Panc1 (cell line): ENCODE data around the gene RGMA.

Source experiments
- POLR2AphosphoS5 ChIP-seq: IDR thresholded peaks from 2 replicates; pipeline ENCODE4 v1.6.1; 2012; ENCODE audit warnings: mild to moderate bottlenecking, low read depth, low read length, moderate library complexity
- TCF7L2 ChIP-seq: IDR thresholded peaks from 2 replicates; pipeline ENCODE4 v1.6.1; 2011; ENCODE audit warnings: mild to moderate bottlenecking, low read depth, low read length, inconsistent platforms

DNA sequence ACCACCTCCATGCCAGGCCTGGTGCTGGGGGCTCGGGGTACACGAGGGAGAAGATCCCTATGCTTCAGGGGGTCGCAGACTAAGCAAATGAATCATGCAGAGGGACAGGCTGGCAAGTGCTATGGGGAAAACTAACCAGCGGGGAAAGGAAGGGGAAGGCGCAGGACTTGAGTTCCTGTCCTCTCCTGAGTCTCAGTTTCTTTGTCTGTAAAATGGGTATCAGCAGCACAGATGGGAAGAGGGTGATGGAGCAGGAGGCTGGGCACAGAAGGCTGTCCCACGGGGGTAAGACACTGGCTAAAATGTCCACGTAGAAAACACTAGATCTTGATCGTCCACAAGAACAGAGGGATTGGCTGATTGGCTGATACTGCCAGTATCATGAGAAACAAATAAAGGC, 39.8 kb downstream of the RGMA start:
- no peak for TF ChIP-seq TCF7L2
- TF ChIP-seq POLR2AphosphoS5 = no peak
